Vagina (tissue), 2 donors: Measurements from ENCODE around the gene SLC24A3.

ENCODE experiments used
- POLR2A ChIP-seq, 2 donors: fragments of 450-650 bp; IDR thresholded peaks; one replicate each; pipeline ENCODE4 v1.6.1; 2017; ENCODE audit warnings: antibody characterized with exemption in 2 of 2, mild to moderate bottlenecking in 2 of 2, moderate library complexity in 2 of 2
- TF ChIP-seq, protein P1 (sequence below), 3 experiments: fragments of 450-650 bp in 2 of 3; fragments of 200-600 bp in 1 of 3; sonication (generic) in 1 of 3; IDR thresholded peaks; one replicate each; pipeline ENCODE4 v1.5.1; 2017 to 2019; ENCODE audit warnings: antibody characterized with exemption in 3 of 3, mild to moderate bottlenecking in 2 of 3, moderate library complexity in 2 of 3

DNA sequence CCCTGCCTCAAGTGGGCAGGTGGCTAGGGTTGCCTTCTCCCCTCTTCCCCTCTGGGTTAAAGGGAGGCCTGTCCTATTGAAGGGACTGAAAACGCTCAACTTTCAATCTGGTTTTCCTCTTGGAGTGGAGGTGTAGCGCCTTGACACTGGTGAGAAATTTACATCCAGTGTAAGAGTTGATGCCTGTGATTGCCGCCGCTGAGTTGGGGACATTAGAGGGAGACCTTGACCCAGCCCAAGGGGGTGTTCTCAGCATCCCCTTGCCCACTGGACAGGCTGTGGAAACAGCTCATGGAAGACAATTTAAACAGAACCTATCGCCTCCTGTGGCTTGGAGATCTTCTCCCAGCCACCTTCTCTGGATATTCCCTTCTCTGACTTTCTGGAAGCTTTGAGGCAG lies 61.6 kb downstream of the SLC24A3 start:
- TF ChIP-seq, protein P1, sequence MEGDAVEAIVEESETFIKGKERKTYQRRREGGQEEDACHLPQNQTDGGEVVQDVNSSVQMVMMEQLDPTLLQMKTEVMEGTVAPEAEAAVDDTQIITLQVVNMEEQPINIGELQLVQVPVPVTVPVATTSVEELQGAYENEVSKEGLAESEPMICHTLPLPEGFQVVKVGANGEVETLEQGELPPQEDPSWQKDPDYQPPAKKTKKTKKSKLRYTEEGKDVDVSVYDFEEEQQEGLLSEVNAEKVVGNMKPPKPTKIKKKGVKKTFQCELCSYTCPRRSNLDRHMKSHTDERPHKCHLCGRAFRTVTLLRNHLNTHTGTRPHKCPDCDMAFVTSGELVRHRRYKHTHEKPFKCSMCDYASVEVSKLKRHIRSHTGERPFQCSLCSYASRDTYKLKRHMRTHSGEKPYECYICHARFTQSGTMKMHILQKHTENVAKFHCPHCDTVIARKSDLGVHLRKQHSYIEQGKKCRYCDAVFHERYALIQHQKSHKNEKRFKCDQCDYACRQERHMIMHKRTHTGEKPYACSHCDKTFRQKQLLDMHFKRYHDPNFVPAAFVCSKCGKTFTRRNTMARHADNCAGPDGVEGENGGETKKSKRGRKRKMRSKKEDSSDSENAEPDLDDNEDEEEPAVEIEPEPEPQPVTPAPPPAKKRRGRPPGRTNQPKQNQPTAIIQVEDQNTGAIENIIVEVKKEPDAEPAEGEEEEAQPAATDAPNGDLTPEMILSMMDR (IDR thresholded peaks at IDR 0.05): no peak
- TF ChIP-seq POLR2A (IDR thresholded peaks at IDR 0.05): no peak
